Endothelial cell of umbilical vein (primary cell): Measurements from ENCODE around the gene PHACTR2. TPM values are rescaled to one million over a fixed set of nuclear protein-coding genes. Genes with fewer than 3 reads are reported as not detected.

Experiments used
- BruUV-seq: library from RNA; stranded (reverse); fragments of 400-500 nt; replicated peaks from 2 replicates; lab custom pipeline; 2021; lab: Mats Ljungman, UMichigan
- CTCF ChIA-PET: fragments of 300-600, 350-600 bp; sonication (Branson Sonifier 250); formaldehyde crosslinking; loops from one replicate; lab custom pipeline; 2021; ENCODE audit warnings: antibody characterized with exemption, inconsistent platforms; lab: Charles Lee
- POLR2A ChIA-PET: fragments of 300-600, 350-600 bp; sonication (Branson Sonifier 250); formaldehyde crosslinking; loops from one replicate; lab custom pipeline; 2021; ENCODE audit warnings: antibody characterized with exemption, inconsistent platforms; lab: Charles Lee
- DNase-seq: peaks from one replicate; pipeline ENCODE4 v3.0.0-alpha.2; 2011; ENCODE audit warnings: low read depth, low spot score
- FAIRE-seq: peaks from 2 replicates; lab custom pipeline; 2011; peaks lifted over from hg19 to GRCh38; lab: Jason Lieb, UNC
- H2AFZ ChIP-seq: 2 replicates; pipeline ENCODE4 v1.6.0; 2012; ENCODE audit warnings: low read depth, low read length, control low read depth, inconsistent platforms
- H3K27ac ChIP-seq: 2 replicates; pipeline ENCODE4 v1.5.1; 2011; ENCODE audit warnings: low read depth, mild to moderate bottlenecking, control low read depth, low read length, moderate library complexity; ENCODE audit not compliant: insufficient read depth
- H3K27me3 ChIP-seq, 2 experiments: 2 replicates each; pipeline versions ENCODE4 v1.6.0 to v1.6.1; 2011; ENCODE audit warnings: low read length in 2 of 2, mixed read lengths in 1 of 2; ENCODE audit not compliant: control insufficient read depth in 2 of 2, insufficient read depth in 2 of 2
- H3K36me3 ChIP-seq, 2 experiments: 2 replicates in 1 of 2; 3 replicates in 1 of 2; pipeline ENCODE4 v1.5.1; 2011; ENCODE audit warnings: low read length in 2 of 2, mild to moderate bottlenecking in 1 of 2, moderate library complexity in 1 of 2; ENCODE audit not compliant: control insufficient read depth in 2 of 2, insufficient read depth in 2 of 2; ENCODE audit errors: extremely low read depth in 1 of 2
- H3K4me1 ChIP-seq: 3 replicates; pipeline ENCODE4 v1.5.1; 2011; ENCODE audit warnings: mild to moderate bottlenecking, low read length; ENCODE audit not compliant: control insufficient read depth, insufficient read depth; ENCODE audit errors: extremely low read depth
- H3K4me2 ChIP-seq: 2 replicates; pipeline ENCODE4 v1.6.1; 2011; ENCODE audit warnings: low read length, control low read depth, mixed read lengths; ENCODE audit not compliant: insufficient read depth
- H3K4me3 ChIP-seq, 3 experiments: fragments of 200-600 bp in 1 of 3; sonication (generic), shearing (Covaris generic) in 1 of 3; replicated peaks in 1 of 3; 2 replicates each; pipeline ENCODE4 v1.5.1; 2011 to 2016; ENCODE audit warnings: control low read depth in 3 of 3, low read length in 3 of 3, mild to moderate bottlenecking in 2 of 3, inconsistent platforms in 1 of 3, low read depth in 1 of 3, moderate library complexity in 1 of 3; ENCODE audit not compliant: insufficient read depth in 1 of 3
- H3K79me2 ChIP-seq: 2 replicates; pipeline ENCODE4 v1.6.0; 2012; ENCODE audit warnings: low read length, inconsistent platforms; ENCODE audit not compliant: control insufficient read depth, insufficient read depth
- H3K9ac ChIP-seq: replicated peaks from 2 replicates; pipeline ENCODE3; 2011; ENCODE audit warnings: low read length, control low read depth; ENCODE audit not compliant: insufficient read depth; ENCODE audit errors: extremely low read depth
- H3K9me1 ChIP-seq: replicated peaks from 3 replicates; pipeline ENCODE4 v1.6.0; 2011; ENCODE audit warnings: mild to moderate bottlenecking, low read length; ENCODE audit not compliant: control insufficient read depth, insufficient read depth; ENCODE audit errors: extremely low read depth
- H3K9me3 ChIP-seq: replicated peaks from 2 replicates; pipeline ENCODE4 v1.5.1; 2012; ENCODE audit warnings: low read length, inconsistent platforms; ENCODE audit not compliant: control insufficient read depth, insufficient read depth
- H4K20me1 ChIP-seq: replicated peaks from 2 replicates; pipeline ENCODE3; 2011; ENCODE audit warnings: mild to moderate bottlenecking, low read length; ENCODE audit not compliant: control insufficient read depth, insufficient read depth; ENCODE audit errors: extremely low read depth
- EZH2 ChIP-seq: IDR thresholded peaks from 2 replicates; pipeline ENCODE4 v1.6.1; 2012; ENCODE audit warnings: borderline replicate concordance, low read depth, mild to moderate bottlenecking, moderate library complexity, low read length, inconsistent platforms; ENCODE audit not compliant: severe bottlenecking
- FOS ChIP-seq: IDR thresholded peaks from 2 replicates; pipeline ENCODE4 v1.6.1; 2011; ENCODE audit warnings: mild to moderate bottlenecking, low read length, moderate library complexity, borderline replicate concordance; ENCODE audit not compliant: insufficient read depth
- GATA2 ChIP-seq: IDR thresholded peaks from 2 replicates; pipeline ENCODE4 v1.7.0; 2011; ENCODE audit warnings: low read depth, mild to moderate bottlenecking, moderate library complexity, mixed read lengths, low read length; ENCODE audit not compliant: insufficient read length, insufficient read depth
- JUN ChIP-seq: IDR thresholded peaks from 2 replicates; pipeline ENCODE4 v1.6.1; 2011; ENCODE audit warnings: borderline replicate concordance, low read depth; ENCODE audit not compliant: insufficient read length, insufficient read depth
- MYC ChIP-seq: IDR thresholded peaks from one replicate; pipeline ENCODE4 v1.6.1; 2011; ENCODE audit warnings: mild to moderate bottlenecking, low read depth, low read length
- POLR2A ChIP-seq: IDR thresholded peaks from 2 replicates; pipeline ENCODE4 v1.6.1; 2012; ENCODE audit warnings: low read depth, mild to moderate bottlenecking, control low read depth, low read length
- POLR2AphosphoS5 ChIP-seq: IDR thresholded peaks from 2 replicates; pipeline ENCODE4 v1.6.1; 2012; ENCODE audit warnings: low read depth, mild to moderate bottlenecking, control low read depth, low read length, moderate library complexity; ENCODE audit not compliant: insufficient read depth
- dilution Hi-C: fragments of 300-500 bp; cut with MboI; formaldehyde crosslinking; loops from one replicate; pipeline ENCODE4 v1.15.0; 2019; ENCODE audit warnings: low sequenced_read_pairs; ENCODE audit not compliant: extremely low pct_ligation_motif_present
- intact Hi-C: fragments of 100-400 bp; cut with micrococcal nuclease; formaldehyde crosslinking; loops from one replicate; pipeline ENCODE4 v1.10.0; 2022
- polyA plus RNA-seq, 4 experiments: library from polyadenylated mRNA; depleted of rRNA in 3 of 4; stranded (reverse) in 3 of 4; unstranded in 1 of 4; fragments of >200 nt; gene quantifications; 2 replicates each; pipeline versions ENCODE4 v1.2.1 to v1.2.3, GENCODE V29; 2011 to 2012; ENCODE audit warnings: missing spikeins in 1 of 4
- total RNA-seq: library from RNA; stranded (reverse); gene quantifications from 2 replicates; pipeline ENCODE4 v1.2.3, GENCODE V29; 2021
- TF ChIP-seq, protein P1 (sequence below): IDR thresholded peaks from 2 replicates; pipeline ENCODE4 v1.6.1; 2011; ENCODE audit not compliant: insufficient read depth, insufficient read length
- TF ChIP-seq, protein P2 (sequence below), 2 donors: IDR thresholded peaks; 1 replicate in 1 of 2; 2 replicates in 1 of 2; pipeline ENCODE4 v1.5.1; 2011; ENCODE audit warnings: low read length in 2 of 2, mild to moderate bottlenecking in 2 of 2, moderate library complexity in 2 of 2, control low read depth in 1 of 2, inconsistent platforms in 1 of 2, low read depth in 1 of 2; ENCODE audit not compliant: insufficient read depth in 1 of 2; ENCODE audit errors: extremely low read depth in 1 of 2

The PHACTR2 gene
- total and polyA plus RNA-seq, 2 donors (not counting 3 experiments of a cell fraction or from before 2014, with no cell fraction given) = 16.3 to 178 TPM

DNA sequence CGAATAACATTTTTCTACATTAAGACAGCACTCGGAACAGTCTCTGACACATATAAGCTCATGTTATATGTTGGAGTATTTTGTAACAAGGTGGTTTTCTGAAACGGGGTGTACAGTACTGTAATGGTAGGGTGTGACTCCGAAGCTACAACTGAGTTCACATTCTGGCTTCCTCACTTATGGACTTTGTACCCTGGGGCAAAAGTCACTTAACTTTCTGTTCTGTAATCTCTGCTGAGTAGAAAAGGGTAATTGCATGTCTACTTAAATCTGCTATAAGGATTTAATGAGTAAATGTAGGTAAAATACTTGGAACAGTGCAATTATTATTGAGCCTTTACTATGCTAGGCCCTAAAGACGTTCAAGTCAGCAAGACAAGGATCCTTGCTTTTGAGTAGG lies 160.6 kb downstream of the PHACTR2 start:
- intact Hi-C loops = no loop called here
- dilution Hi-C loops = no loop called here
- Histone ChIP-seq H3K9me3 (no peaks in the 10 kb centered on the region), H3K79me2 (peaks cover 2% of the 10 kb centered on the region), H3K4me1 (peaks cover 3% of the 10 kb centered on the region), H3K27ac (no peak overlapping the region), H3K4me3 (no peak overlapping the region), H3K9ac (no peak overlapping the region), H2AFZ (no peak overlapping the region), H3K9me1 (no peaks in the 10 kb centered on the region), H4K20me1 (no peaks in the 10 kb centered on the region), H3K36me3 (no peaks in the 10 kb centered on the region), H3K27me3 (no peaks in the 10 kb centered on the region), H3K4me2 (no peak overlapping the region)
- no peak for TF ChIP-seq GATA2
- no peak for TF ChIP-seq EZH2
- no peak for TF ChIP-seq FOS
- TF ChIP-seq POLR2A = no peak
- TF ChIP-seq, protein P1, sequence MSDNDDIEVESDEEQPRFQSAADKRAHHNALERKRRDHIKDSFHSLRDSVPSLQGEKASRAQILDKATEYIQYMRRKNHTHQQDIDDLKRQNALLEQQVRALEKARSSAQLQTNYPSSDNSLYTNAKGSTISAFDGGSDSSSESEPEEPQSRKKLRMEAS = no peak
- TF ChIP-seq, protein P2, sequence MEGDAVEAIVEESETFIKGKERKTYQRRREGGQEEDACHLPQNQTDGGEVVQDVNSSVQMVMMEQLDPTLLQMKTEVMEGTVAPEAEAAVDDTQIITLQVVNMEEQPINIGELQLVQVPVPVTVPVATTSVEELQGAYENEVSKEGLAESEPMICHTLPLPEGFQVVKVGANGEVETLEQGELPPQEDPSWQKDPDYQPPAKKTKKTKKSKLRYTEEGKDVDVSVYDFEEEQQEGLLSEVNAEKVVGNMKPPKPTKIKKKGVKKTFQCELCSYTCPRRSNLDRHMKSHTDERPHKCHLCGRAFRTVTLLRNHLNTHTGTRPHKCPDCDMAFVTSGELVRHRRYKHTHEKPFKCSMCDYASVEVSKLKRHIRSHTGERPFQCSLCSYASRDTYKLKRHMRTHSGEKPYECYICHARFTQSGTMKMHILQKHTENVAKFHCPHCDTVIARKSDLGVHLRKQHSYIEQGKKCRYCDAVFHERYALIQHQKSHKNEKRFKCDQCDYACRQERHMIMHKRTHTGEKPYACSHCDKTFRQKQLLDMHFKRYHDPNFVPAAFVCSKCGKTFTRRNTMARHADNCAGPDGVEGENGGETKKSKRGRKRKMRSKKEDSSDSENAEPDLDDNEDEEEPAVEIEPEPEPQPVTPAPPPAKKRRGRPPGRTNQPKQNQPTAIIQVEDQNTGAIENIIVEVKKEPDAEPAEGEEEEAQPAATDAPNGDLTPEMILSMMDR (IDR thresholded peaks at IDR 0.05; ENCODE audit: extremely low read depth in 1 of 2, insufficient read depth in 1 of 2, low read depth in 1 of 2, low read length in 2 of 2) = no peak
- no peak for TF ChIP-seq JUN
- TF ChIP-seq MYC = no peak
- no peak for TF ChIP-seq POLR2AphosphoS5
- FAIRE-seq = no peak
- BruUV-seq = no TSS peak
- POLR2A ChIA-PET = no interaction called here
- CTCF ChIA-PET = interaction anchor here (1.7 kb wide), 1 partner anchor 263 kb away, joined by 4 read pairs; no protein-coding TSS in a partner anchor
- DNase-seq = no peak
